Dendritic cell treated with granulocyte-macrophage colony-stimulating factor and Interleukin-4, amounts not matched to agents 40 ng/mL and 50 ng/mL, for 4 days (primary cell): Measurements from ENCODE around the gene EXOC4.

Source experiments
- H3K27ac Mint-ChIP-seq: one replicate; pipeline ENCODE4 v1.8.0; 2022; ENCODE audit warnings: mild to moderate bottlenecking, mixed read lengths
- H3K27me3 Mint-ChIP-seq: one replicate; pipeline ENCODE4 v1.8.0; 2022; ENCODE audit warnings: mild to moderate bottlenecking, mixed read lengths
- H3K36me3 Mint-ChIP-seq: one replicate; pipeline ENCODE4 v1.8.0; 2022; ENCODE audit warnings: low read depth, mixed read lengths
- H3K4me1 Mint-ChIP-seq: one replicate; pipeline ENCODE4 v1.8.0; 2022; ENCODE audit warnings: low read depth, mixed read lengths
- H3K4me3 Mint-ChIP-seq: one replicate; pipeline ENCODE4 v1.8.0; 2022; ENCODE audit warnings: mild to moderate bottlenecking, moderate library complexity, mixed read lengths
- H3K9me3 Mint-ChIP-seq: one replicate; pipeline ENCODE4 v1.8.0; 2022; ENCODE audit warnings: mixed read lengths
- intact Hi-C: fragments of 100-400 bp; cut with micrococcal nuclease; formaldehyde crosslinking; loops from one replicate; pipeline ENCODE4 v1.15.0; 2022

EXOC4 gene

GRCh38 chr7:133409966-133410365, 157.1 kb downstream of the EXOC4 start:
- H3K27ac Mint-ChIP-seq = no peak overlapping the region
- intact Hi-C loops = no loop called here

GRCh38 chr7:133411395-133411794, 158.5 kb downstream of the EXOC4 start:
- intact Hi-C loops = no loop called here
- no peaks in the 10 kb centered on the region for H3K9me3 Mint-ChIP-seq
- no peaks in the 10 kb centered on the region for H3K4me1 Mint-ChIP-seq
- H3K27me3 Mint-ChIP-seq = no peaks in the 10 kb centered on the region
- no peak overlapping the region for H3K27ac Mint-ChIP-seq
- no peak overlapping the region for H3K4me3 Mint-ChIP-seq
- no peaks in the 10 kb centered on the region for H3K36me3 Mint-ChIP-seq

More at GRCh38 chr7:133409966-133410365, 157.1 kb downstream of the EXOC4 start:
- no peaks in the 10 kb centered on the region for H3K4me1 Mint-ChIP-seq
- no peaks in the 10 kb centered on the region for H3K27me3 Mint-ChIP-seq
- H3K36me3 Mint-ChIP-seq = no peaks in the 10 kb centered on the region
- no peak overlapping the region for H3K4me3 Mint-ChIP-seq
- H3K9me3 Mint-ChIP-seq = no peaks in the 10 kb centered on the region

- H3K27me3 Mint-ChIP-seq = no peaks in the 10 kb centered on the region
- no peaks in the 10 kb centered on the region for H3K36me3 Mint-ChIP-seq
- H3K4me3 Mint-ChIP-seq = no peak overlapping the region
- intact Hi-C loops = no loop called here
- H3K9me3 Mint-ChIP-seq = no peaks in the 10 kb centered on the region
- H3K27ac Mint-ChIP-seq = no peak overlapping the region
- no peaks in the 10 kb centered on the region for H3K4me1 Mint-ChIP-seq
Measured at GRCh38 chr7:133412942-133413341, 160.1 kb downstream of the EXOC4 start.

- Mint-ChIP-seq H3K4me1 (no peaks in the 10 kb centered on the region), H3K4me3 (no peak overlapping the region), H3K9me3 (peaks cover 6% of the 10 kb centered on the region), H3K36me3 (peaks cover 5% of the 10 kb centered on the region), H3K27ac (no peak overlapping the region), H3K27me3 (no peaks in the 10 kb centered on the region)
- intact Hi-C loops = no loop called here
Measured at GRCh38 chr7:133419041-133419440, 166.2 kb downstream of the EXOC4 start.

GRCh38 chr7:133423618-133424017, 170.7 kb downstream of the EXOC4 start:
- peaks cover 16% of the 10 kb centered on the region for H3K36me3 Mint-ChIP-seq
- H3K27me3 Mint-ChIP-seq = no peaks in the 10 kb centered on the region
- intact Hi-C loops = no loop called here
- H3K9me3 Mint-ChIP-seq = peaks cover 8% of the 10 kb centered on the region
- H3K27ac Mint-ChIP-seq = no peak overlapping the region
- no peak overlapping the region for H3K4me3 Mint-ChIP-seq
- peaks cover under 1% of the 10 kb centered on the region for H3K4me1 Mint-ChIP-seq

- Mint-ChIP-seq H3K9me3 (peaks cover 8% of the 10 kb centered on the region), H3K4me3 (no peak overlapping the region), H3K27me3 (no peaks in the 10 kb centered on the region), H3K36me3 (peaks cover 16% of the 10 kb centered on the region), H3K4me1 (peaks cover 5% of the 10 kb centered on the region), H3K27ac (no peak overlapping the region)
- intact Hi-C loops = no loop called here
Measured at GRCh38 chr7:133428326-133428725, 175.4 kb downstream of the EXOC4 start.

- no peaks in the 10 kb centered on the region for H3K27me3 Mint-ChIP-seq
- peaks cover 4% of the 10 kb centered on the region for H3K9me3 Mint-ChIP-seq
- intact Hi-C loops = no loop called here
- no peak overlapping the region for H3K4me3 Mint-ChIP-seq
- H3K27ac Mint-ChIP-seq = no peak overlapping the region
- peaks cover 12% of the 10 kb centered on the region for H3K36me3 Mint-ChIP-seq
- H3K4me1 Mint-ChIP-seq = peaks cover 6% of the 10 kb centered on the region
Measured at GRCh38 chr7:133428876-133429275, 176.0 kb downstream of the EXOC4 start.

- Mint-ChIP-seq H3K4me3 (no peak overlapping the region), H3K4me1 (peaks cover 11% of the 10 kb centered on the region), H3K36me3 (peaks cover 7% of the 10 kb centered on the region), H3K27me3 (no peaks in the 10 kb centered on the region), H3K9me3 (no peaks in the 10 kb centered on the region), H3K27ac (no peak overlapping the region)
- intact Hi-C loops = no loop called here
Measured at GRCh38 chr7:133429371-133429770, 176.5 kb downstream of the EXOC4 start.

GRCh38 chr7:133431134-133431724, 178.4 kb downstream of the EXOC4 start:
- Mint-ChIP-seq H3K27me3 (no peaks in the 10 kb centered on the region), H3K4me1 (peaks cover 12% of the 10 kb centered on the region), H3K4me3 (no peak overlapping the region), H3K27ac (no peak overlapping the region), H3K9me3 (no peaks in the 10 kb centered on the region), H3K36me3 (no peaks in the 10 kb centered on the region)
- intact Hi-C loops = loop anchor here (5.0 kb wide), 1 partner anchor 719 kb away; no protein-coding TSS in a partner anchor

GRCh38 chr7:133433165-133433812, 180.4 kb downstream of the EXOC4 start:
- peaks cover 12% of the 10 kb centered on the region for H3K4me1 Mint-ChIP-seq
- H3K27me3 Mint-ChIP-seq = no peaks in the 10 kb centered on the region
- H3K4me3 Mint-ChIP-seq = no peak overlapping the region
- intact Hi-C loops = loop anchor here (5.0 kb wide), 1 partner anchor 721 kb away; no protein-coding TSS in a partner anchor
- H3K27ac Mint-ChIP-seq = no peak overlapping the region
- H3K9me3 Mint-ChIP-seq = no peaks in the 10 kb centered on the region
- no peaks in the 10 kb centered on the region for H3K36me3 Mint-ChIP-seq

GRCh38 chr7:133434246-133434865, 181.5 kb downstream of the EXOC4 start:
- no peak overlapping the region for H3K4me3 Mint-ChIP-seq
- H3K36me3 Mint-ChIP-seq = no peaks in the 10 kb centered on the region
- H3K9me3 Mint-ChIP-seq = no peaks in the 10 kb centered on the region
- H3K27me3 Mint-ChIP-seq = no peaks in the 10 kb centered on the region
- intact Hi-C loops = loop anchor here (5.0 kb wide), 1 partner anchor 722 kb away; no protein-coding TSS in a partner anchor
- peaks cover 7% of the 10 kb centered on the region for H3K4me1 Mint-ChIP-seq
- no peak overlapping the region for H3K27ac Mint-ChIP-seq

- no peak overlapping the region for H3K27ac Mint-ChIP-seq
- H3K4me1 Mint-ChIP-seq = peaks cover 7% of the 10 kb centered on the region
- intact Hi-C loops = no loop called here
- H3K27me3 Mint-ChIP-seq = no peaks in the 10 kb centered on the region
- H3K9me3 Mint-ChIP-seq = no peaks in the 10 kb centered on the region
- H3K36me3 Mint-ChIP-seq = no peaks in the 10 kb centered on the region
- no peak overlapping the region for H3K4me3 Mint-ChIP-seq
Measured at GRCh38 chr7:133436014-133436428, 183.1 kb downstream of the EXOC4 start.

GRCh38 chr7:133437544-133437943, 184.7 kb downstream of the EXOC4 start:
- H3K4me1 Mint-ChIP-seq = peaks cover 7% of the 10 kb centered on the region
- H3K9me3 Mint-ChIP-seq = no peaks in the 10 kb centered on the region
- no peak overlapping the region for H3K27ac Mint-ChIP-seq
- H3K36me3 Mint-ChIP-seq = no peaks in the 10 kb centered on the region
- intact Hi-C loops = no loop called here
- H3K4me3 Mint-ChIP-seq = no peak overlapping the region
- H3K27me3 Mint-ChIP-seq = no peaks in the 10 kb centered on the region

GRCh38 chr7:133442818-133443217, 189.9 kb downstream of the EXOC4 start:
- intact Hi-C loops = no loop called here
- no peaks in the 10 kb centered on the region for H3K27me3 Mint-ChIP-seq
- no peak overlapping the region for H3K4me3 Mint-ChIP-seq
- H3K27ac Mint-ChIP-seq = no peak overlapping the region
- H3K9me3 Mint-ChIP-seq = no peaks in the 10 kb centered on the region
- no peaks in the 10 kb centered on the region for H3K36me3 Mint-ChIP-seq
- no peaks in the 10 kb centered on the region for H3K4me1 Mint-ChIP-seq
